Activated CD4-positive, alpha-beta memory T cell treated with anti-CD3 and anti-CD28 coated beads for 36 hours (primary cell): ENCODE results near the gene CBL. TPM values are rescaled to one million over a fixed set of nuclear protein-coding genes. Genes with fewer than 3 reads are reported as not detected.

Source experiments
- CTCF ChIA-PET: fragments of 350-600 bp; sonication (Branson Sonifier 250); formaldehyde crosslinking; loops from one replicate; lab custom pipeline; 2021; ENCODE audit warnings: antibody characterized with exemption, inconsistent platforms; lab: Charles Lee
- POLR2A ChIA-PET: fragments of 350-600 bp; sonication (Branson Sonifier 250); formaldehyde crosslinking; loops from one replicate; lab custom pipeline; 2021; ENCODE audit warnings: antibody characterized with exemption; lab: Charles Lee
- DNase-seq: peaks from one replicate; pipeline ENCODE4 v3.0.0-alpha.2; 2020
- H3K27ac Mint-ChIP-seq: one replicate; pipeline ENCODE4 v1.8.0; 2021; ENCODE audit warnings: mixed read lengths
- H3K27me3 Mint-ChIP-seq: one replicate; pipeline ENCODE4 v1.8.0; 2021; ENCODE audit warnings: mixed read lengths
- H3K36me3 Mint-ChIP-seq: one replicate; pipeline ENCODE4 v1.8.0; 2021; ENCODE audit warnings: mixed read lengths
- H3K4me1 Mint-ChIP-seq: one replicate; pipeline ENCODE4 v1.8.0; 2021; ENCODE audit warnings: low read depth, mixed read lengths
- H3K4me3 Mint-ChIP-seq: one replicate; pipeline ENCODE4 v1.8.0; 2021; ENCODE audit warnings: mild to moderate bottlenecking, mixed read lengths
- H3K9me3 Mint-ChIP-seq: one replicate; pipeline ENCODE4 v1.8.0; 2021; ENCODE audit warnings: mixed read lengths
- intact Hi-C: fragments of 100-400 bp; cut with micrococcal nuclease; formaldehyde crosslinking; loops from one replicate; pipeline ENCODE4 v1.15.1; 2023
- total RNA-seq, 2 experiments: library from RNA; stranded (reverse); gene quantifications; one replicate each; pipeline ENCODE4 v1.2.3, GENCODE V29; 2021

Gene CBL
- total RNA-seq, 2 experiments from 2014 or later, result 30.8 to 31.2 TPM

- Mint-ChIP-seq H3K36me3 (peaks cover 3% of the 10 kb centered on the region), H3K27ac (no peak overlapping the region), H3K27me3 (peaks cover 31% of the 10 kb centered on the region), H3K4me3 (no peak overlapping the region), H3K9me3 (no peaks in the 10 kb centered on the region), H3K4me1 (peaks cover 9% of the 10 kb centered on the region)
- no peak for DNase-seq
- intact Hi-C loops, result no loop called here
- ChIA-PET POLR2A (no interaction called here), CTCF (interaction anchor here (0.7 to 6.5 kb wide), 8 partner anchors 7 to 133 kb away, joined by 3 to 38 read pairs (median 4); no protein-coding TSS in a partner anchor)
Observed at GRCh38 chr11:119341222-119342022, 135.3 kb downstream of the CBL start.

DNA sequence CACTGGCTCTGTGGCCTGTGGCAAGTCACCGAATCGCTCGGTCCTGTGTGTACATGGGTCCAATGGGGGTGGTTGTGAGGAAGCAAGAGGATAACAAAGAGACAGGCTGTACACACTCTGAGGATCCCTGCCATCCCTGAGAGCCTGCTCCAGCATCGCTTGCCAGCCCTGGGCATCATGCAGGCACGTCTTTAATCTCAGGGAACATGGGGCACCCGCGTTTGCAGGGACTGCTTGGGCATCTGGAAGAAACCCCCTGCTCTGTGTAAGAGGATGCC, 135.8 kb downstream of the CBL start:
- Mint-ChIP-seq H3K9me3 (no peaks in the 10 kb centered on the region), H3K36me3 (peaks cover 2% of the 10 kb centered on the region), H3K4me3 (no peak overlapping the region), H3K27ac (no peak overlapping the region), H3K27me3 (peaks cover 31% of the 10 kb centered on the region), H3K4me1 (peaks cover 9% of the 10 kb centered on the region)
- ChIA-PET CTCF (interaction anchor here (0.9 to 6.5 kb wide), 4 partner anchors 14 to 59 kb away, joined by 3 to 38 read pairs (median 4); no protein-coding TSS in a partner anchor), POLR2A (no interaction called here)
- no peak for DNase-seq
- intact Hi-C loops, result no loop called here

DNA sequence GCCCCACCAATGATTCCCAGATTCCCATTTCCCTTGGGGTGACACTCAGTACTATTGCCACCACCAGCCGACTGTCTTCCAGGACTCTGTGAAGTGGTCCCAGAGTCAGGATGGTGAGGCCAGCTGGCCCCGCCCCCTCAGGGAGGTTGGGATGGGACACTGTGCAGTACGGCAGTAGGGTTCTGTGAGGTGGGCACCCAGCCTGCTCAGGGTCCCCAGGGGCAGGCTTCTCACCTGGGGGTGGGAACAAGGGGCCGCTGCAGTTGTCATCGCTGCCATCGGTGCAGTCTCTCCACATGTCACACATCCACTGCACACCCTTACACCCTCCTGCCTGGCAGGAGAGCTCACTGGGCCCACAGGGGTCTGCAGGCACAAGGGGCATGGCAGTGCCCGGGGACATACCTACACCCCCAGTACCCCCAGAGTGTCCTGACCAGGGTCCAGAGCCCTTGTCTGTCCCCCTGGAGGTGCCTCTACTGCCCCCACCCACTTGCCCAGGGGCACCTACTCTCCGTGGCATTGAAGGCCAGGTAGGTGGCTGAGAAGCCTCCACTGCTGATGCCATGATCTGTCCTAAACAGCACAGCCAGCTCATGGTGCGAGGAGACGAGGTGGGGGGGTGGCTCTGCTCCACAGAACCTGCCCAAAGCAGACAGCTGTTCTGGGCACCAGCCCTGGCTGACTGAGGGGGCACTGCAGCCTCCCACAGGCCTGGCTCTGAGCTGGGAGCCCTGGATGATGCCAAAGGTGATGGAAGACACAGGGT, 136.4 kb downstream of the CBL start:
- Mint-ChIP-seq H3K9me3 (no peaks in the 10 kb centered on the region), H3K4me1 (peaks cover 9% of the 10 kb centered on the region), H3K27ac (no peak overlapping the region), H3K36me3 (peaks cover 2% of the 10 kb centered on the region), H3K27me3 (peaks cover 31% of the 10 kb centered on the region), H3K4me3 (no peak overlapping the region)
- intact Hi-C loops, result no loop called here
- no peak for DNase-seq
- ChIA-PET CTCF (interaction anchor here (0.8 to 6.5 kb wide), 4 partner anchors 13 to 59 kb away, joined by 3 to 38 read pairs (median 3); no protein-coding TSS in a partner anchor), POLR2A (no interaction called here)

GRCh38 chr11:119343726-119344125, 137.6 kb downstream of the CBL start:
- no peak for DNase-seq
- peaks cover under 1% of the 10 kb centered on the region for H3K36me3 Mint-ChIP-seq
- CTCF ChIA-PET, result interaction anchor here (0.8 to 6.5 kb wide), 3 partner anchors 12 to 131 kb away, joined by 3 to 38 read pairs (median 3); no protein-coding TSS in a partner anchor
- H3K4me1 Mint-ChIP-seq, result peaks cover 4% of the 10 kb centered on the region
- H3K9me3 Mint-ChIP-seq, result no peaks in the 10 kb centered on the region
- no peak overlapping the region for H3K27ac Mint-ChIP-seq
- no peak overlapping the region for H3K4me3 Mint-ChIP-seq
- intact Hi-C loops, result no loop called here
- POLR2A ChIA-PET, result interaction anchor here (0.5 kb wide), 1 partner anchor 77 kb away, joined by 5 read pairs; no protein-coding TSS in a partner anchor
- H3K27me3 Mint-ChIP-seq, result peaks cover 28% of the 10 kb centered on the region

DNA sequence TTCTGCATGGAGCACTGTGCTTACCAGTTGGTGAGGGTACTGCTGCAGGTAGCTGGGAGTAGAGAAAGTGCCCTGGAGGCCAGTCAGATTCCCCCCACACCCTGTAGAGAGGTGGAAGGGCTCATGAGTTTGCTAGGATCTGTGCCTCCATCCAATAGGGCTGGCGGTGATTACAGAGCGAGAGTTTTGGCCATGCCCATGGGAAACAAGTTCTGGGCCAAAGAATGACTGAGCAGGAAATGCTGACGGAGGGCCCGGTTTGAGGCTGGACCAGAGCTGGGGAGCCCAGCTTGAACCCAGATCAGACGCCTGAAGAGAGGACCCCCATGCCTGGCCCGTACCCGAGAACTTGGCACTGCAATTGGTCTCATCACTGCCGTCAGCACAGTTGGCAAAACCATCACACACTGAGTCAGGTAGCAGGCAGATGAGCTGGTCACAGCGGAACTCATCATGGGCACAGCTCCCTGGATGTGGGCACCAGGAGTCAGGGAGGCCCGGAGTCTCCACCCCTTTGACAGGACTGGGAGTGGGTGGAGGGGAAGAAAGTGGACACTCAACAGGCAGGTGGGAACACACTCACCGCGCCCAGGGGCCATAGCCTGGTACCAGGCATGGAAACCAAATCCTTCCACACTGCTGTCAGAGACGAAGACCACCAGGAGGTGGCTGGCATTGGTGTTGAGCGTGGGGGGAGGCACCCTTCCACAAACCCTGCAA, 138.3 kb downstream of the CBL start:
- POLR2A ChIA-PET, result interaction anchor here (0.6 kb wide), 1 partner anchor 325 kb away, joined by 3 read pairs; no protein-coding TSS in a partner anchor
- H3K36me3 Mint-ChIP-seq, result no peaks in the 10 kb centered on the region
- H3K4me1 Mint-ChIP-seq, result peaks cover under 1% of the 10 kb centered on the region
- no peak for DNase-seq
- intact Hi-C loops, result no loop called here
- no peak overlapping the region for H3K4me3 Mint-ChIP-seq
- CTCF ChIA-PET, result interaction anchor here (1.1 to 6.5 kb wide), 3 partner anchors 11 to 131 kb away, joined by 3 to 38 read pairs (median 3); no protein-coding TSS in a partner anchor
- H3K27me3 Mint-ChIP-seq, result peaks cover 21% of the 10 kb centered on the region
- H3K27ac Mint-ChIP-seq, result no peak overlapping the region
- no peaks in the 10 kb centered on the region for H3K9me3 Mint-ChIP-seq

DNA sequence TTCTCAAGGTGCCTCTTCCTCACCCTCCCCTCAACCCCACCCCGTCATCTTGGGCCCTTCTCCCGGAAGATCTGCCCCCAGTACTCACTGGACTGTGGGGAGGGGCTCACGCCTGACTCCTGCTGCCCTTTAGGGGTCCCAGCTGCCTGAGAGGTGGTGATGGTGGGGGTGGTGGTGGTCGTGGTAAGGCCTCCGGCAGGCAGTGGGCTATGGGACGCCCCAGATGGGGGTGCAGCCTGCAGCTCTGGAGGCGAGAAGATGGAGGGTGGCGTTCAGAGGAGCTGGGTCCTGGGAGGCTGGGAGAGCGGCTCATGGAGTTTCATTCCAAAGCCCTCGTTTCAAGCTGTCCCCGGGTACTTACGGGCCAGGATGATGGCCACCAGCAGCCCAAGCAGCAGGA, 139.5 kb downstream of the CBL start:
- H3K9me3 Mint-ChIP-seq, result no peaks in the 10 kb centered on the region
- no peak for DNase-seq
- intact Hi-C loops, result no loop called here
- no peak overlapping the region for H3K27ac Mint-ChIP-seq
- CTCF ChIA-PET, result interaction anchor here (1.1 to 6.5 kb wide), 2 partner anchors 10 to 16 kb away, joined by 3 to 38 read pairs; no protein-coding TSS in a partner anchor
- no peaks in the 10 kb centered on the region for H3K36me3 Mint-ChIP-seq
- H3K4me3 Mint-ChIP-seq, result no peak overlapping the region
- H3K27me3 Mint-ChIP-seq, result peaks cover 20% of the 10 kb centered on the region
- POLR2A ChIA-PET, result no interaction called here
- peaks cover 5% of the 10 kb centered on the region for H3K4me1 Mint-ChIP-seq

DNA sequence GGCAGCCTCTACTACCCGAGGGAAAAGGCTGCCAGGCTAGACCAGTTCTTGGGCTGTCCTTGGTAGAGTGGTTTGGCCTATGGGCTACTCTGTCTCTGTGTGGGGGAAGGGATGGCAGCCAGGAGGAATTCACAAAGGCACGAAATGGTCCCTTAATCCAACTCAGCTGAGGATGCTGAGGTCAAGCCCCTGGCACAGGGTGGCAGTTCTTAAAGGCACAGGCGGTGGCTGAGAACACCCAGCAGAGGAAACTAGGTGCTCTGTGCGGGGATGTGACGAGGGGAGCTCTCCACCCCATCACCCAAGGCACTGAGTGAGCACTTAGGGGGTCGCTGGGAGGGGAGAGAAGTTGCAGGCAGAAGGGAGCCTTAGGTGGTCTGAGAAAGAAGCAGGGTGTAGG, 140.5 kb downstream of the CBL start, which contains the start of gene MFRP:
MFRP (minus strand) TSS at position 101 of the 400 bp plus-strand sequence. CDS start 192 bp downstream, outside the sequence.
- no peak within 1 kb of the TSS for H3K27ac Mint-ChIP-seq
- no peaks in the 10 kb centered on the region for H3K36me3 Mint-ChIP-seq
- no peak within 1 kb of the TSS for H3K4me3 Mint-ChIP-seq
- ChIA-PET CTCF (interaction anchor here (2.5 to 3.0 kb wide), 2 partner anchors 8 to 10 kb away, joined by 17 to 20 read pairs; no protein-coding TSS in a partner anchor), POLR2A (no interaction called here)
- intact Hi-C loops, result no loop called here
- H3K9me3 Mint-ChIP-seq, result no peaks in the 10 kb centered on the region
- peaks cover 5% of the 10 kb centered on the region for H3K4me1 Mint-ChIP-seq
- no peak for DNase-seq
- H3K27me3 Mint-ChIP-seq, result peaks cover 16% of the 10 kb centered on the region

GRCh38 chr11:119347242-119347641, 141.1 kb downstream of the CBL start:
- H3K36me3 Mint-ChIP-seq, result no peaks in the 10 kb centered on the region
- H3K27me3 Mint-ChIP-seq, result peaks cover 15% of the 10 kb centered on the region
- intact Hi-C loops, result no loop called here
- DNase-seq, result no peak
- CTCF ChIA-PET, result interaction anchor here (1.3 to 3.0 kb wide), 3 partner anchors 9 to 24 kb away, joined by 4 to 20 read pairs (median 17); no protein-coding TSS in a partner anchor
- no peak overlapping the region for H3K27ac Mint-ChIP-seq
- H3K4me1 Mint-ChIP-seq, result peaks cover 5% of the 10 kb centered on the region
- no peak overlapping the region for H3K4me3 Mint-ChIP-seq
- no peaks in the 10 kb centered on the region for H3K9me3 Mint-ChIP-seq
- POLR2A ChIA-PET, result no interaction called here

GRCh38 chr11:119347940-119348605, 141.9 kb downstream of the CBL start:
- no peak for DNase-seq
- no peak overlapping the region for H3K4me3 Mint-ChIP-seq
- H3K9me3 Mint-ChIP-seq, result no peaks in the 10 kb centered on the region
- no peak overlapping the region for H3K27ac Mint-ChIP-seq
- CTCF ChIA-PET, result interaction anchor here (0.6 to 3.0 kb wide), 7 partner anchors 8 to 143 kb away, joined by 3 to 20 read pairs (median 4); partner anchors contain the start of genes C1QTNF5 and USP2
- no peaks in the 10 kb centered on the region for H3K36me3 Mint-ChIP-seq
- POLR2A ChIA-PET, result no interaction called here
- peaks cover 15% of the 10 kb centered on the region for H3K27me3 Mint-ChIP-seq
- peaks cover 5% of the 10 kb centered on the region for H3K4me1 Mint-ChIP-seq
- intact Hi-C loops, result no loop called here

DNA sequence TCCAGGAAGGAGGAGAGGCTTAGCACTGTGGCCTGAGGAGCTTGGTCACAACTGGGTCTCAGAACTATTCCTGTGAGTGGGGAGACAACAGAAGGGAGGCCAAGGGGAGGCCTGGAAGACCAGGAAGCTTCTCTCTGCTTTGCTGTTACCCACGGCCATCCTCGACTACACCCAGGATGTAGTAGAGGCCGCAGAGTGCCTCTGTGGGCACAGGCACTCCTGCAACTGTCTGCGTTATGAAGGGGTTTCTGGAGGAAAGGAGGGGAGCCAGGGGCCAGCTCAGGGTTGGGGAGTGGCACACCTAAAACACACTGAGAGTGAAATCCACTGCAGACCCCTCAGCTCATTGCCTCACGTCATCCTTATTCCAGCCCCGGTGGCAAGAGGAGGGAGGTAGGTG, 144.2 kb downstream of the CBL start:
- POLR2A ChIA-PET, result no interaction called here
- H3K27me3 Mint-ChIP-seq, result peaks cover 18% of the 10 kb centered on the region
- CTCF ChIA-PET, result interaction anchor here (0.6 to 1.4 kb wide), 5 partner anchors 11 to 124 kb away, joined by 3 to 8 read pairs (median 6); no protein-coding TSS in a partner anchor
- peaks cover 5% of the 10 kb centered on the region for H3K4me1 Mint-ChIP-seq
- H3K4me3 Mint-ChIP-seq, result no peak overlapping the region
- H3K27ac Mint-ChIP-seq, result no peak overlapping the region
- intact Hi-C loops, result no loop called here
- H3K36me3 Mint-ChIP-seq, result no peaks in the 10 kb centered on the region
- no peaks in the 10 kb centered on the region for H3K9me3 Mint-ChIP-seq
- DNase-seq, result no peak

- POLR2A ChIA-PET, result no interaction called here
- Mint-ChIP-seq H3K27ac (no peak overlapping the region), H3K4me1 (peaks cover 6% of the 10 kb centered on the region), H3K36me3 (no peaks in the 10 kb centered on the region), H3K9me3 (no peaks in the 10 kb centered on the region), H3K4me3 (no peak overlapping the region), H3K27me3 (peaks cover 18% of the 10 kb centered on the region)
- intact Hi-C loops, result no loop called here
- CTCF ChIA-PET, result interaction anchor here (1.4 kb wide), 3 partner anchors 13 to 123 kb away, joined by 4 to 7 read pairs (median 6); no protein-coding TSS in a partner anchor
- no peak for DNase-seq
Observed at GRCh38 chr11:119351232-119351631, 145.1 kb downstream of the CBL start.
